Stimulated activated CD4-positive, alpha-beta T cell treated with anti-CD3 and anti-CD28 coated beads, TNF-alpha, amount 100 ng/mL, for 4 hours (primary cell): ENCODE data around the gene SMO.
"Not testable (repeated sequence)": the region's sequence is repeated elsewhere in the genome, so short reads cannot be mapped to it uniquely, and the experiment has no call there.

Experiments
- DNase-seq, 3 experiments: peaks; one replicate each; pipeline ENCODE4 v3.0.0-alpha.2; 2020; ENCODE audit warnings: low read depth in 3 of 3

The SMO gene

DNA sequence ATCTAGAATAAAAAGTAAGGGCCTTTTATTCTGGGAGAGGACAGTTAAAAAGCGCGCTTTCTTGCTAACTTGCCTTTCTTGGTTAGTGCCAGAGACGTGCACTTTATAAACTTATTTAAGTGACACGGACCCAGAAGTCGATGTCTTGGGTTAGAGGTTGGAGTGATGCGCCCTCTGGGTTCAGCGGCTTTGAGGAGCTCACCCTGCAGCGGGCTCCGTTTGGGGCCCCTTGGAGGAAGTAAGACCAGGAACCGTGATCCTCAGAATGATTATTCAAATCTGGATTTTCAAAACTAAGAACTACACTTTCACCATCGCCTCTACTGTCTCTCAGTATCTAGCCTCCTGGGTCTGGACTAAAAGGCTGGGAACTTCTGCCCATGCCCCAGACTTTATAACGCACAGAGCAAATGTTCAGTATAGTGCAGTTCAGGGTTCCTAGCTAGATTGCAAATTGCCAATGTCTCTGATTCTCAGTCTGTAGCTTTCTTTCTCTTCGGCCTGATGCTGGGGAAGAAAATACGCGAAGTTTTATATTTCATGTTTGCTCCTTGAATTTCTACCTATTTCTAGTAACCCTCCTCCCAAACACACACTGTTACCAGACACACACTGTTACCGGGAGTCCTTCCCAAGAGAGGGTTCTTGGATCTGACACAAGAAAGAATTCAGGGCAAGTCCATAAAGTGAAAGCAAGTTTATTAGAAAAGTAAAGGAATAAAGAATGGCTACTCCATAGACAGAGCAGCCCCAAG lies 18.6 kb upstream of the SMO start:
- no peak for DNase-seq

DNA sequence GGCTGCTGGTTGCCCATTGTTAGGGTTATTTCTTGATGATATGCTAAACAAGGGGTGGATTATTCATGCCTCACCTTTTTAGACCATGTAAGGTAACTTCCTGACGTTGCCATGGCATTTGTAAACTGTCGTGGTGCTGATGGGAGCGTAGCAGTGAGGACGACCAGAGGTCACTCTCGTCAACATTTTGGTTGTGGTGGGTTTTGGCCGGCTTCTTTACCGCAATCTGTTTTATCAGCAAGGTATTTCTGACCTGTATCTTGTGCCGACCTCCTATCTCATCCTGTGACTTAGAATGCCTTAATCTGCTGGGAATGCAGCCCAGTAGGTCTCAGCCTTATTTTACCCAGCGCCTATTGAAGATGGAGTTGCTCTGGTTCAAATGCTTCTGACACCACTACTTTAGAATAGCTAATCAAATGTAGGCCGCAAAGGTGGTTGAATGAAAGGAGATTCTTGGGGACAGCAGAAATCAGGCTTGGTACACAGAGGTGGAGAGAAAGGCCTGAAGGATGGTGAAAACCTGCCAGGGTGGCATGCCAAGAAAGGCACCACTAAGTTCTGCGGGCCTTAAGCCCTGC lies 17.9 kb upstream of the SMO start:
- DNase-seq: no peak

DNA sequence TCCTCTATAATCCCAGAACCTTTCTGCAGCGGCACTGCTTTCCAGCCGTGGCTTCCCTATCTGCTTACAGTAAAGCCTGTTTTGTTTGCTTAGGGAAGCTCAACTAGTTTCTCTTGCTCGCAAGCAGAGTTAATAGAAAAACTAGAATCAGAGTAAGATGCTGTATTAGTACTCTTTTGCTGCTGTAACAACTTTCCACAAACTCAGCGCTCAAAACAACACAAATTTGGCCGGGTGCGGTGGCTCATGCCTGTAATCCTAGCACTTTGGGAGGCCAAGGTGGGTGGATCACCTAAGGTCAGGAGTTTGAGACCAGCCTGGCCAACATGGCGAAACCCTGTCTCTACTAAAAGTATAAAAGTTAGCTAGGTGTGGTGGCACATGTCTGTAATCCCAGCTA lies 14.6 kb upstream of the SMO start:
- DNase-seq: not testable (repeated sequence)

DNA sequence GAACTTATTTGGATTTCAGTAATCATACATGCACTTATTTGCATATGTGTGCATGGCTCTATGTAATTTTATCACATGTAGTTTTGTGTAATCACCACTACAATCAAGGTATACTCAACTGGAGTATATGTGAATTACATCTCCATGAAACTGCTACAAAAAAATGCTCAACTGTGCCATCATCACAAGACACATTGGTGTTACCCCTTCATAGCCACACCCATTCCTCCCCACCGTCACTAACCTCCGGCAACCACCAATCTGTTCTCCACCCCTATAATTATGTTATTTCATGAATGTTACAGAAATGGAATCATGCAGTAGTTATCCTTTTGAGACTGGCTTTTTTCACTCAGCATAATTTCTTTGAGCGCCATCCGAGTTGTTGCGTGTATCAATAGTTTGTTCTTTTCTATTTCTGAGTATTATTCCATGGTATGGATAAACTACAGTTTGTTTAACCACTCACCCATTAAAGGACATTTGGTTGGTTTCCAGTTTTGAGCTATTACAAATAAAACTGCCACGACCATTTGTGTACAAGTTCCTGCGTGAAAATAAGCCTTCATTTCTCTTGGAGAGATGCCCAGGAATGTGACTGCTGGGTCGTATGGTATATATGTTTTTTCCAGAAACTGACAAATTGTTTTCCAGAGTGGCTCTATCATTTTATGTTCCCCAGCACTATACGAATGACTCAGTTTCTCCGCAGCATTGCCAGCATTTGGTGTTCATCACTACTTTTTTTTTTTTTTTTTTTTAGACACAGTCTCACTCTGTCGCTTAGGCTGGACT lies 11.3 kb upstream of the SMO start:
- DNase-seq: no peak

DNA sequence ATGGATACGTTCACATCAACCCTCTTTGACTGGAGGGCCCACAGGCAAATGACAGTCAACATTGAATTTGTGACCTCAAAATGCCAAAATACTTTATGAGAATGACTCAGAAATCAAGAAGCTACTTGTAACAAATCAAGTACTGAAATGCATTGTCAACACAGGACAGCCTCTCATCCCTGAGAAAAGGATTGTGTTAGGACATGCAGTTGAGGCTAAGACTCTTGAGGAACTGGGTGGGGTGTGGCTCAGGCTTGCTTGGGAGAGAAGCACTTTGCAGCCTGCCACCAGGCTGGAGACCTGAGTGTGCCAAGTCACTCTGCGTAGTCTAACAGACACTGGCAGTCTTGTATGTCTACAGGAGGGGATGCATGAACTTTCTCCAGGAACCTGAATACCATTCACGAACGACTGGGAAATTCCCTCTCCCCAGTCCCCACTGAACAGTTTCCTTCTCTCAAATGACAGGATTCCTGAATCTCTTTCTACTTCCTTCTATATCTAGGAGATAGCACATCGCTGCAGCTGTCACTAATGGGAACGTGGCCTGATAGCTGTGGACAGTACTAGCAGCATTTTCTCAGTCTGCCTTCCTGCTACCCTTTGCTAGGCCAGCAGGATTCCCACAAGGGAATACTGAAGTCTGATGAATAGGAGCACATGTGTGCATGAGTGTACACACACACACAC lies 3.3 kb upstream of the SMO start:
- DNase-seq: no peak

DNA sequence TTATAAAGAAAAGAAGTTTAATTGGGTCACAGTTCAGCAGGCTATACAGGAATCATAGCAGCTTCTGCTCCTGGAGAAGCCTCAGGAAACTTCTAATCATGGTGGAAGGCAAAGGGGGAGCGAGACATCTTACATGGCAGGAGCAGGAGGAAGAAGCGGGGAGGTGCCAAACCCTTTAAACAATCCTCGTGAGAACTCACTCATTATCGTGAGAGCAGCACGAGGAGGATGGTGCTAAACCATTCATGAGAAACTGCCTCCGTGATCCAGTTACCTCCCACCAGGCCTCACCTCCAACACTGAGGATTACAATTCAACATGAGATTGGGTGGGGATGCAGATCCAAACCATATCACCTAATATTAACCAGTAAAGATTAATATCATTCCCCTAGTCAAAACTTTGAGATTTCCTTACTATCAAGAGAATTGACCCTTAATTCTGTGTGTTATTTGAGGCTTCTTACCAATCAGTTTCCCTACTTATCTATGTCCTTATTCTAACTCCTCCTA lies 1.6 kb upstream of the SMO start:
- no peak for DNase-seq

DNA sequence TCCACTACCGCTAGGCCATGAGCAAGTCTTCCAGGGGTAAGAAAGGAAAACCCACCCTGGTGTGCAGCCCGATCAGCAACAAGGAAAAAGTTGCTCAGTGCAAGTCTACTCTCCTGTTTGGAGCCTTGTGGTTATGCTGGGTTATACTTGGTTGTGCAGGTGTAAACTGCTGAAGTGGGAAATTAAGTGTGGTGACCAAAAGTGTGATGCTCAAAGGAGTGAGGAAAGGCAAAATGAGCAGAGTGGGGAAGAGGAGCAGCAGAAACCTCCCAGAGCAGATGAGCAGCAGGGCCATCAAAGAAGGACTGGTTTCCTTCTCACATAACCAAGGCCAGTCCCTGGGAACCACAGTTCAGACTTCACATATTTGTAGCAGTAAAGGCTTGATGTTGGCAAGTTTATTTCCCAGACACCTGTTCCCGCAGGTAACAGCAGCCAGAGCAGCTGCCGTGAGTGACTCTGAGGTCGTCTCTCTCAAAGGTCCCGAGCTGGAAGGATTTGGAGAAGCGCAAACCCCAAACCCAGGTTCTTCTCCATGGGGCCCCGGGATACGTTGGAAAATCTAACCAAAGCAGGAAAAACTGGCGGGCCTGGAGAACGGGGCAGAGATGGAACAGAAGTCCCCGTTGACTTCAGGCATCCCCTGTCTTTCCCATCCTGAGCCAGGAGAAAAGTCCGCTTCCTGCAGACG lies 607 bp upstream of the SMO start:
- DNase-seq: no peak

DNA sequence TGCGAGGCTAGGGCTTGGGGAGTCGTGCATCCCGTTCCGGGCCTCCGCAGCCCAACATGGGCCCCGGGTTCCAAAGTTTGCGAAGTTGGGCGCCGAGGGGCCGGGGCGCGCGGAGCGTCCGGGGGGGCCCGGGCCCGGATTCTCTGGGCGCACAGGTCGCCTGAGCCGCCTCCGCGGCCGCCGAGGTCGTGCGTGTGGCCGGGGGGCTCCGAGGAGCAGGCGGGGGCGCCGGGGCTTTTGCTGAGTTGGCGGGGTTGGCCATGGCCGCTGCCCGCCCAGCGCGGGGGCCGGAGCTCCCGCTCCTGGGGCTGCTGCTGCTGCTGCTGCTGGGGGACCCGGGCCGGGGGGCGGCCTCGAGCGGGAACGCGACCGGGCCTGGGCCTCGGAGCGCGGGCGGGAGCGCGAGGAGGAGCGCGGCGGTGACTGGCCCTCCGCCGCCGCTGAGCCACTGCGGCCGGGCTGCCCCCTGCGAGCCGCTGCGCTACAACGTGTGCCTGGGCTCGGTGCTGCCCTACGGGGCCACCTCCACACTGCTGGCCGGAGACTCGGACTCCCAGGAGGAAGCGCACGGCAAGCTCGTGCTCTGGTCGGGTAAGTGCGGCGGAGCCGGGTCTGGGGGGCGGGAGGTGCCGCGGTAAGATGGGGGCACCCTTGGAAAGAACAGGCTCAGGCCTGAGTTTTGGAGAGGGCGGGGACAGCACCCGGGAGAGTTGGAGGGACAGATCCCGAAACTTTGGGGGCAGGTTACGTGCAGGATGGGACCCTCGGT lies 643 bp downstream of the SMO start:
- no peak for DNase-seq

DNA sequence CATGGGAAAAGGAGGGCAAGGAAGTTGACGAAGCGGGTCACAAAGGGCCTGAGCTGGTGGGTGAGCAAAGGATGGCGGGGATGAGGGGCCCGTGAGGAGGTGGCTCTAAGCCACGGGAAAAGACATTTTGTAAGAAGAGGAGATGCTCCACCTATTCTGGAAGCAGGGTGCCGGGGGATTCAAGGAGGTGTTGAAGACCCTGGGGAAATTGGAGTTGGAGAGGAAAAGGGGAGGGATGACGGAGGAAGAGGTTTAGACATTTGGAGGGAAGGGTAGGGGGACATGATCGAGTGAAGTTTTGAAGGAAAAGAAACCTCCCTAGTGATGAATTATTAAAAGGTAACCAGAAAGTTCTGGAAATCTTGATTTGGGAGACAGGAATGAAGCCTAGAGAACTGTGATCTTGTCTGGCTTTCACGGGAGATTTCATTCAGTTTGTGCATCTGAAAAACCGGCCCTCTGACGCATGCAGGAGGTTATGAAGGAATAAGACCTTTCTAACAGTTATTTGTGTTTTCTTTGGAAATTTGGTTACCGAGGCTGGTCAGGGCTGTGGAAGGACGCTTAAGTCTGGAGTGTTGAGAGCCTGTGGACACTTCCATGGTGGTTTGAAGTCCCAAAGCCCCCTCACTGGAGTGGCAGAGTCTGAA lies 1.4 kb downstream of the SMO start:
- no peak for DNase-seq

DNA sequence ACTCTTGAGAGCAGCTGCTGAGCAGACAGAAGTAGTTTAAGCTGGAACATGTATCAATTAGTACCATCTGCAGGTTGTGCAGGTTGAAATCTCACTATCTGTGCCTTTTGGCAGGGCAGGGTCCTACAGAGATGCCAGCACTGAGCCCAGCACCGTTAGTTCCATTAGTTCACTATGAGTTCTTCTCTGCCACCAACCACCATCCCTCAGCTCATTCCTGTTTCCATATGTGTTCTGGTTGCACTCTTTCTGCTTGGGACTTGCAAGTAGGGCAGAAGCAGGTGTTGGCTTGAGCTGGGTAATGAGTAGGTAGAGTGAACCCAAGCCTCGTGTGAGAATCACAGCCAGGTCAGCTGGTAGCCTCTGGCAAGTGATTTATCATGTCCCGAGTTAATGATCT lies 2.8 kb downstream of the SMO start:
- no peak for DNase-seq

DNA sequence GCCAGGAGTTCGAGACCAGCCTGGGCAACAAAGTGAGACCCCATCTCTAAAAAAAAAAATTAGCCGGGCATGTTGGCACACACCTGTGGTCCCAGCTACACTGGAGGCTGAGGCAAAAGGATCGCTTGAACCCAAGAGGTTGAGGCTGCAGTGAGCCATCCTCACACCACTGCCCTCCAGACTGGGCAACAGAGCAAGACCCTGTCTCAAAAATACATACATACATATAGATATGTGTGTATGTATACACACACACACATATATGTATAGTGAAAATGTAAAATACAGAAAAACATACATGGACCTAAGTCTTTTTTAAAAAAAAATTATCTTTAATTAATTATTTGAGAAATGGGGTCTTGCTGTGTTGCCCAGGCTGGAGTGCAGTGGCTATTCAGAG lies 5.5 kb downstream of the SMO start:
- no peak for DNase-seq

DNA sequence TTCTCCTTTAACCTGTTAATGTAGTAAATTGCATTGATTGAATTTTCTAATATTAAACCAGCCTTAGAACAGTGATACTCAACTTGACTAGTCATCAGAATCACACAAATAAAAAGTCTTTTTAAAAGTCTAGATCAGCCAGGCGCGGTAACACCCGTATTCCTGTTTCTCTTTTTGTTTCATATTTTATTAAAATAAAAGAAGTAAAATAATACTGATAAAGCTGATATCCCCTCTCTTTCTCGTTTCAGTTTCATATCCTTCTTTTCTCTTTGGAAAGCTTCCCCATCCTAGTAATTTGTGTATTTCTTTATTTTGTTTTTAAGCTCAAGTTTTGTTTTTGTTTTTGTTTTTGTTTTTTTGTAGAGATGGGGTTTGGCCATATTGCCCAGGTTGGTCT lies 9.3 kb downstream of the SMO start:
- no peak for DNase-seq

DNA sequence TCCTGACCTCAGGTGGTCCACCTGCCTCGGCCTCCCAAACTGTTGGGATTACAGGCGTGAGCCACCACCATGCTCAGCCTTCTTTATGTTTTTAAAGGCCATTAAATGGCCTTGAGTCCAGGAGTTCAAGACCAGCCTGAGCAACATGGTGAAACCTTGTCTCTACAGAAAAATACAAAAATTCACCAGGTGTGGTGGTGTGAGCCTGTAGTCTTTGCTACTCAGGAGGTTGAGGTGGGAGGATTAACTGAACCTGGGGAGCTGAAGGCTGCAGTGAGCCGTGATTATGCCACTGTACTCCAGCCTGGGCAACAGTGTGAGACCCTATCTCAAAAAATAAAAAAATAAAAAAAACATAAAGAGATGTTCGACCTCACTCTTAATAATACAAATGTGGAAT lies 11.0 kb downstream of the SMO start:
- DNase-seq: no peak

DNA sequence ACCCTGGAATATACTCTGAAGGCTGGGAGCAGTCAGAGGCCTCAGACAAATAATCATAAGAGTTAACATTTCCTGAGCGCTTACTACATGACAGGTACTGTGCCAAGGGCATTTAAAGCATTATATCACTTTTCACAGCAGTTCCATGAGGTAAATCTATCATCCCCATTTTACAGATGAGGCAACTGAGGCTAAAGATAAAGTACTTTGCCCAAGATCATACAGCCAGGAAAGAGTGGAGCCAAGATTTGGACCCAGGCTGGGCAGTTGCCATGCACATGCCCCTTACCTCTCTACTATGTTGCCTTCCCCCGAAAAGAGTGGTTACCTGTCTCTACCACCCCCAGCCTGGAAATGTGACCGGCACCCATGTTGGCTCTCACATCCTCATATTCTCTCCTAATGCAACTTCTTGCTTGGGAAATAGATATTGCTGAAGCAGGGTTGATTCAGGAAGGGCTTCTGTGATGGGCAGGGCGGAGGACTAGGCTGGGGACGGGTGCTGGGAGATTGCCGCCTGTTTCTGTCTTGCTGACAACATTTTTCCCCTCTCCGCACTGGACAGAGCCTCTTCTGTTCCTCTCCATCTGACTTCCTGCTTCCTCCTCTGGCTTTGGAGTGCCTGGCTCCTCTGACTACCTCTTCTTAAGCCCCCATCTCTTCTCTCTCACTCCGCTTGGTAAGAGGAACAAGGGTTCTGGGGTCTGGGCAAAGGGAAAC lies 13.8 kb downstream of the SMO start:
- DNase-seq: no peak

DNA sequence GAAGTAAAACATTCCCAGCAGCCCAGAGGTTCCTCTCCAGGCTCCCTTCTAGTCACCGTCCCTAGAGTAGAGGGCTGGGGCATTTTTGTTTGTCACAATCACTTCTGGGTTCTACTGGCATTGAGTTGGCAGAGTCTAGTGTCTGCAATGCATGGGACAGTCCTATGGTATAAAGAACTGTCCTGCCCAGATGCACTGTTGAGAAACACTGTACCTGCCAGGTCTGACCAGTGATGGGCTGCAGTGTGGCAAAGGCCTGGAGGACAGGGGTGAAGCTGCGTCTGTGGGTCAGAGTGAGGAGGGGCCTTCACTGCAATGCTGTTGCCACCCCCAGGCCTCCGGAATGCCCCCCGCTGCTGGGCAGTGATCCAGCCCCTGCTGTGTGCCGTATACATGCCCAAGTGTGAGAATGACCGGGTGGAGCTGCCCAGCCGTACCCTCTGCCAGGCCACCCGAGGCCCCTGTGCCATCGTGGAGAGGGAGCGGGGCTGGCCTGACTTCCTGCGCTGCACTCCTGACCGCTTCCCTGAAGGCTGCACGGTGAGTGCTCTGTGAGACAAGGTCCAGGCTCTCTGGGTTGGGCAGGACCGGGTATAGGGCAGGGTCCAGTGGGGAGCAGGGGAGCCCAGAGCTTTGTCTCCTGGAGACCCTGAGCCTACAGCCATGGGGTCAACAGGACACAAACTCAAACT lies 14.8 kb downstream of the SMO start:
- no peak for DNase-seq

DNA sequence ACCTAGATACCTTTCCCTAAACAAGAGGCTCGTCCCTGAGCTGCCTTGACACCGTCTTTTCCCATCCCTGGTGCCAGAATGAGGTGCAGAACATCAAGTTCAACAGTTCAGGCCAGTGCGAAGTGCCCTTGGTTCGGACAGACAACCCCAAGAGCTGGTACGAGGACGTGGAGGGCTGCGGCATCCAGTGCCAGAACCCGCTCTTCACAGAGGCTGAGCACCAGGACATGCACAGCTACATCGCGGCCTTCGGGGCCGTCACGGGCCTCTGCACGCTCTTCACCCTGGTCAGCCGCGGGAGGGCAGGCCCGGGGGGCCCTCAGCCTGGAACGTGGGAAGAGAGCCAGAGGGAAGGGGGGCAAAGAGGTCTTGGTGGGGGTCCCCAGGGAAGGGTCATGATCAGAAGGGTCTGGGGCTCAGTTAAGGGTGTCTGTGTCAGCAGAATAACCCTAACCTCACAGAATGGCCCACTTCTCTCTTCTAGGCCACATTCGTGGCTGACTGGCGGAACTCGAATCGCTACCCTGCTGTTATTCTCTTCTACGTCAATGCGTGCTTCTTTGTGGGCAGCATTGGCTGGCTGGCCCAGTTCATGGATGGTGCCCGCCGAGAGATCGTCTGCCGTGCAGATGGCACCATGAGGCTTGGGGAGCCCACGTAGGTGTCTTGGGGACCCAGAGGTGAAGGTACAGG lies 16.8 kb downstream of the SMO start:
- DNase-seq: no peak

DNA sequence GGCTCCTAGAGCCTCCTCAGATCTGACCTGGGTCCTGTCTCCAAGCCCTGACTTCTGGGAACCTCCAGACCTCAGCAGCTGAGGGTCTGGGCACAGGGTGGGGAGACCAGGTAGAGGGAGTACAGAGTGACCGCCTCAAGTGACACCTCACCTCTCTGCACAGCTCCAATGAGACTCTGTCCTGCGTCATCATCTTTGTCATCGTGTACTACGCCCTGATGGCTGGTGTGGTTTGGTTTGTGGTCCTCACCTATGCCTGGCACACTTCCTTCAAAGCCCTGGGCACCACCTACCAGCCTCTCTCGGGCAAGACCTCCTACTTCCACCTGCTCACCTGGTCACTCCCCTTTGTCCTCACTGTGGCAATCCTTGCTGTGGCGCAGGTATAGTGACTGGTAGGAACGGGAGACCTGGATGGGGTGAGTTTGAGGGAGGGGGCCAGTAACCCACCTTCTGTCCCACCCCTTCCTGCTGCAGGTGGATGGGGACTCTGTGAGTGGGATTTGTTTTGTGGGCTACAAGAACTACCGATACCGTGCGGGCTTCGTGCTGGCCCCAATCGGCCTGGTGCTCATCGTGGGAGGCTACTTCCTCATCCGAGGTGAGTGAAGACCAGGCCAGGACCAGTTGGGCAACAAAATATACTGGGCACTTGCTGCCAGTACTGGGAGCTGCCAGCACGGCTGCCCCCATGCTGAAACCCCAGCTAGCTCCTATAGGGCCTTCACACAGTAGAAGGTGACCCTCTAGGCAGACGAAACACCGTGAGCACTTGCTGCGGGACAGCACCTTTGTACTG lies 17.8 kb downstream of the SMO start:
- no peak for DNase-seq

DNA sequence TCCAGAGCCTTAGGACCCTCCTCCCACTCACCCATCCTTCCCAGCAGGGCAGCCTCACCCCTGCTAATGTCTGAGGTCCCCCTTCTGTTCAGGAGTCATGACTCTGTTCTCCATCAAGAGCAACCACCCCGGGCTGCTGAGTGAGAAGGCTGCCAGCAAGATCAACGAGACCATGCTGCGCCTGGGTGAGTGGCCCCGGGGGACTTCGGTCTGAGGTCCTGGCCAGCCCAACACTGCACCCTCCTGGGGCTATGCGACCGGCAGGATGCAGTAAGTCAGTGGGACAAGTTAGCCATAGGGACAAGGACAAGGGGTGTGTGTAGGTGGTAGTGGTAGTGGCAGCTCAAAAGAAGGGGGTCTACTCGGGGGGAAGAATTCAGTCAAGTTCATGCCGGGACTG lies 20.2 kb downstream of the SMO start:
- no peak for DNase-seq
